Adipocyte (in vitro differentiated cells): ENCODE data around the gene CRB3.

Source experiments
- DNase-seq: peaks from one replicate; pipeline ENCODE4 v3.0.0-alpha.2; 2015; ENCODE audit warnings: low read depth
- H3K27me3 ChIP-seq: replicated peaks from 2 replicates; pipeline ENCODE4 v1.7.0; 2013; ENCODE audit warnings: mild to moderate bottlenecking, low read length, moderate library complexity; ENCODE audit not compliant: control insufficient read depth, insufficient read depth
- H3K36me3 ChIP-seq: 2 replicates; pipeline ENCODE4 v1.7.0; 2013; ENCODE audit warnings: low read length, mild to moderate bottlenecking, moderate library complexity; ENCODE audit not compliant: control insufficient read depth, insufficient read depth, severe bottlenecking
- H3K4me1 ChIP-seq: 2 replicates; pipeline ENCODE4 v1.7.0; 2013; ENCODE audit warnings: mild to moderate bottlenecking, low read length, moderate library complexity; ENCODE audit not compliant: control insufficient read depth, insufficient read depth
- H3K4me3 ChIP-seq: 2 replicates; pipeline ENCODE4 v1.7.0; 2013; ENCODE audit warnings: mild to moderate bottlenecking, low read length, moderate library complexity
- H3K9ac ChIP-seq: 2 replicates; pipeline ENCODE4 v1.7.0; 2013; ENCODE audit warnings: mild to moderate bottlenecking, low read length, moderate library complexity
- H3K9me3 ChIP-seq: 2 replicates; pipeline ENCODE4 v1.7.0; 2013; ENCODE audit warnings: mild to moderate bottlenecking, low read length, moderate library complexity; ENCODE audit not compliant: control insufficient read depth

CRB3 gene

DNA sequence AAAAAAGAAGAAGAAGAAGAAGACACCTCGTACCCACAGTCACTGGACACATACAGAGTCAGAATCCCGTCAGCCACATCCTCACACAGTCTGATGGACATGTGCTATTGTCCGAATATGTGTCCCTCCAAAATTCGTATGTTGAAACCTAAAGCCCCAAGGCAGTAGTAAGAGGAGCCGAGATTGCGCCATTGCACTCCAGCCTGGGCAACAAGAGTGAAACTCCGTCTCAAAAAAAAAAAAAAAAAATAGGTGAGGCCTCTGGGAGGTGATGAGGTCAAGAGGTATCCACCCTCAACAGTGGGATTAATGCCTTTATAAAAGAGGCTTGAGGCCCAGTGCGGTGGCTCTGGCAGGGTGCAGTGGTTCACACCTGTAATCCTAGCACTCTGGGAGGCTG is 20.2 kb downstream of the CRB3 start:
- no peak for DNase-seq
- no peak overlapping the region for H3K4me3 ChIP-seq
- peaks cover 7% of the 10 kb centered on the region for H3K27me3 ChIP-seq
- H3K9me3 ChIP-seq, result no peaks in the 10 kb centered on the region
- H3K9ac ChIP-seq, result no peak overlapping the region
- peaks cover 3% of the 10 kb centered on the region for H3K4me1 ChIP-seq
- H3K36me3 ChIP-seq, result no peaks in the 10 kb centered on the region

- Histone ChIP-seq H3K9me3 (no peaks in the 10 kb centered on the region), H3K9ac (no peak overlapping the region), H3K36me3 (no peaks in the 10 kb centered on the region), H3K4me3 (no peak overlapping the region), H3K27me3 (peaks cover 12% of the 10 kb centered on the region), H3K4me1 (peaks cover 3% of the 10 kb centered on the region)
- DNase-seq, result no peak
These were observed 20.8 kb downstream of the CRB3 start for GRCh38 chr19:6484831-6485230.

DNA sequence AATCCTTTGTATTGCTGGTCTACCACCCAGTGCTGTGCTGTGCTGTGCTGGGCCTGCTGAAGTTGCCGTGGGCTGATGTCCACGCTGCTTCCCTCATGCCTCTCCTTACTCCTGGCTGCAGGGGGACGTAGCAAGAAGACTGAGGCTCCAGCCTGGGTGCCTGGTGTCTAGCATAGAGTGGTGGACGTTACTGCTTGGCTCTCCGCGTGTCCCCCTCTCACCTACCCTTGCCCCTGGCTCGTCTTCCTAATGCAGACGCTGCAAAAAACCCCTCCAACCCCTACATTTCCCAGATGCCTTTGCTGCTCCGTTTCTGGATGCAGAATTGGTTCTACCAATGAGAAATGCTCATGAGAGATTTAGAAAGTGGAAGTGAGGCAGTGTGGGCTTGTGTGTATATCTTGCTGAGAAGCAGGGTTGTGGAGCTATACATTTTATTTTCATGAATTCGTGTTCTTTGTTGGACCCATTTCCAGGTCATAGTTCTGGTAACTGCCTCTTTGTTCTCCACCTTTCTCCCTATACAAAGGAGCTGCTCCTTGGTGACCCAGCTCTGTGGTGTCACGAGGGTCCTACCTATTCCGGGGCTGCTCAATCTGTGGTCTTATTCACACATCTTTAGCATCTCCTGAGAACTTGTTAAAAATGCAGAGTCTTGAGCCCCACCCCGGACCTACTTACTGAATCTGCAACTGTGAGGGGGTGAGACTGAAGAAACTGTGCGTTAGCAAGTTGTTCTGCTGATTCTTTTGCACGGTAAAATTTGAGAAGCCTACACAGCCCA is 25.4 kb downstream of the CRB3 start:
- Histone ChIP-seq H3K36me3 (no peaks in the 10 kb centered on the region), H3K9me3 (peaks cover 12% of the 10 kb centered on the region), H3K9ac (no peak overlapping the region), H3K4me1 (peaks cover 3% of the 10 kb centered on the region), H3K27me3 (peaks cover 15% of the 10 kb centered on the region), H3K4me3 (no peak overlapping the region)
- DNase-seq, result no peak

DNA sequence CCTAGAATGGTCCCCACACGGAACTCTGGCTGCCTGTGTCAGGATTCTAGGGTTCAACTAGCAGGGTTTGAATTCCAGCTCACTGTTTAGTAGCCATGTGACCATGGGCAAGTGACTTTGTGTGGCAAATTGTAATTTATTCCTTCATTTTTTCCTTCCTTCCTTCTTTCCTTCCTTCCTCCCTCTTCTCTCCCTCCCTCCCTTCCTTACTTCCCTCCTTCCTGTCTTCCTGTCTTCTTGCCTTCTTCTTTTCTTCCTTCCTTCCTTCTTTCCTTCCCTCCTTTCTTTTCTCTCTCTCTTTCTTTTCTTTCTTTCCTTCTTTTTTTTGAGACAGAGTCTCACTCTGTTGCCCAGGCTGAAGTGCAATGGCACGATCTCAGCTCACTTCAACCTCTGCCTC is 26.1 kb downstream of the CRB3 start:
- H3K27me3 ChIP-seq, result peaks cover 15% of the 10 kb centered on the region
- H3K9ac ChIP-seq, result no peak overlapping the region
- DNase-seq, result no peak
- peaks cover 12% of the 10 kb centered on the region for H3K9me3 ChIP-seq
- no peaks in the 10 kb centered on the region for H3K36me3 ChIP-seq
- H3K4me3 ChIP-seq, result no peak overlapping the region
- peaks cover 1% of the 10 kb centered on the region for H3K4me1 ChIP-seq

DNA sequence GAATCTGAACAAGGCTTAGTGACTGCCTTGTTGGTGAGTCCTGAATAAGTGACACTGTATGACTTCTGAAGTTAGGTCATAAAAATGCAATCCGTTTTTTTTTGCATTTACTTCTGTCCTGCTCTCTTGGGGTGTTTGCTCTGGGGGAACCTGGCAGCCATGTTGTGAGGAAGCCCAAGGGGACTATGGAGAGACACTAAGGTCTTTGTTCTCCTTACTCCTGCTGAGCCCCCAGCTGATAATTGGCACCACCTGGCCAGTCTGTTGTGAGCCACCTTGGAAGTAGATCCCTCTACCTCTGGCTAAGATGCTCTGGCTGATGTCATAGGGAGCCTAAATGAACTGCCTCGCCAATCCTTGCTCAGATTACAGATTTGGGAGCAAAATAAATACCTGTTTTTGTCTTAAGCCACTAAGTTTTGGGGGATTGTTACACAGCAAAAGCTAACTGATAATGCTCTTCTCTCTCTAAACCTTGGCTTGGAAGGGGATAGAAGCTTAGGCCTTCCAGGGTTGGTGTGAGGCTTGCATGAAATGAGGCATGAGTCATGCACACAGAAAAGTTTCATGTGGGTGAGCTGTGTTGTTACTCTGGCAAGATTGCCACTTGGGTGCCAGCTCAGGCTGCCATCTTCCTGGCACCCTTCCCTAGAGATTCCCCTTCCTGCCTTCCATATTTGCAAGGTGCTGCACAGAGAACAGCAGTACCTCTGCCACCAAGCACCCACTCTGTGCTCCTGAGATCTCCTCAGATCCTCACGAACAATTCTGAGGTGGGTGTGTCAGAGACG is 27.9 kb downstream of the CRB3 start:
- Histone ChIP-seq H3K9me3 (peaks cover 12% of the 10 kb centered on the region), H3K9ac (no peak overlapping the region), H3K36me3 (no peaks in the 10 kb centered on the region), H3K4me3 (no peak overlapping the region), H3K27me3 (peaks cover 15% of the 10 kb centered on the region), H3K4me1 (no peaks in the 10 kb centered on the region)
- no peak for DNase-seq

DNA sequence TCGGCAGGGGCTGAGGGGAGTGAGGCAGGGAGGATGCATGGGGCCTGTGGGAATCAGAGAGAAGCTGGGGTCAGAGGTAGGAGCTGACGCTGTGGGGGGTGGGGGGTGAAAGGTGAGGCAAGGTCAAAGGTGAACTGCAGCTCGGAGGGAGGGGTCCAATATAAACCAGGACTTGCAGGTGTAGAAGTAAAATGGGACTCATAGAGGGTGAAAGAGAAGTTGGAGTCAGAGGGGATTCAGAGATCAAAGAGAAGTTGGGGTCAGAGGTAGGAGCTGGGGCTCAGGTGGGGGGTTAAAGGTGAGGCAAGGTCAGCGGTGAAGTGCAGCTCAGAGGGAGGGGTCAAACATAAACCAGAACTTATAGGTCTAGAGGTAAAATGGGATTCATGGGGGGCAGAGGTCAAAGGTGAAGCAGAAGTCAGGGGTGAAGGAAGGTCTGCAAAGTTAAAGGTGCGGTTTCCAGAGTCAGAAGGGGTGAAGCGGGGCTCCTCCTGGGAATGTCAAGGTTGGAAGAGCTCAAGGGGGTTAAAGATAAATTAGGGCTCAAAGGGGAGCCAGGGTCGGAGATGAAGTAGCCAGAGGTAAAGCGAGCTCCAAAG is 30.5 kb downstream of the CRB3 start:
- H3K4me1 ChIP-seq, result no peaks in the 10 kb centered on the region
- no peaks in the 10 kb centered on the region for H3K36me3 ChIP-seq
- H3K4me3 ChIP-seq, result no peak overlapping the region
- H3K27me3 ChIP-seq, result peaks cover 24% of the 10 kb centered on the region
- no peak overlapping the region for H3K9ac ChIP-seq
- DNase-seq, result no peak
- H3K9me3 ChIP-seq, result peaks cover 12% of the 10 kb centered on the region

DNA sequence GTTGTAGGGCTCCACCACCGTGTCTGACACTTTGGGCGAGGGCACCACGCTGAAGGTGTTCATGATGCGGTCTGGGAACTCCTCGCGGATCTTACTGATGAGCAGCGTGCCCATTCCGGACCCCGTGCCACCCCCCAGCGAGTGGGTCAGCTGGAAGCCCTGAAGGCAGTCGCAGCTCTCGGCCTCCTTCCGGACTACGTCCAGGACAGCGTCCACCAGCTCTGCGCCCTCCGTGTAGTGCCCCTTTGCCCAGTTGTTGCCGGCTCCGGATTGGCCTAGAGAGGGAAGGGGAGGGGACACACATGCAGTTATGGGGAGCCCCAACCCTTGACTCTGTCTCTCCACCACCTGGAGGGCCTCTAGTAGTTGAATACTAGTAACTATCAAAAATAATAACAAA is 31.9 kb downstream of the CRB3 start:
- no peak for DNase-seq
- H3K9me3 ChIP-seq, result peaks cover 12% of the 10 kb centered on the region
- peaks cover 29% of the 10 kb centered on the region for H3K27me3 ChIP-seq
- no peak overlapping the region for H3K4me3 ChIP-seq
- H3K9ac ChIP-seq, result no peak overlapping the region
- no peaks in the 10 kb centered on the region for H3K36me3 ChIP-seq
- H3K4me1 ChIP-seq, result no peaks in the 10 kb centered on the region

DNA sequence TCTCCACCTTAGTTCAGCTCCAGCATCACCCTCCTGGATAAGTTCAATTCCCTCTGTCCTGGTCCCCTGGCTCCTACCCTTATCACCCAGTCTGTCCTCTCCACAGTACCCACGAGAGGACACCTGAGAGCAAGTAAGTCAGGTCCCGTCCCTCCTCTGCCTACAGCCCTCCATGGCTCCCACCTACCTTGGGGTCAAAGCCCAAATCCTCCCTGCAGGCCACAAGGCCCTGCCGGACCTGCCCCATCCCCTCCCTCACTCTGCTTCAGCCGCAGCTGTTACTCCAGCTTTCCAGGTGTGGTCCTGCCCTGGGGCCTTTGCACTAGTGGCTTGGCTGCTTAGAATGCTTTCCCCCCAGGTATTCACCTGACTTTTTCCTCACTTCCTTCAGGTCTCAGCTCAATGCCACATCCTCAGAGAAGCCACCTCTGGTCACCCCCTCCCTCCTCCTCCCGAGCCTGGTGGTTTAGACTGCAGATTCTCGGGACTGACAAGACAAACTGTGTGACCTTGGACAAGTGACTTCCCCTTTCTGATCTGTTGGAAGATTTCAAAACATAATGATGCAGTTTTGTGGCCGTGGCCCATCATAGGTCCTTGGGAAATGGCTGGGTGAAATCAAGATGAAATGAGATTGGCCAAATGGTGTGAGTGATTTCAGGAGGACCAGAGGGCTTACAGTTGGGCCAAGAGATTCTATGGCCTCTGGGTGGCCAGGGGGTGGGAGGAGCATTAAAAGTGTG is 34.4 kb downstream of the CRB3 start:
- H3K27me3 ChIP-seq, result peaks cover 34% of the 10 kb centered on the region
- H3K36me3 ChIP-seq, result no peaks in the 10 kb centered on the region
- no peak for DNase-seq
- H3K9ac ChIP-seq, result no peak overlapping the region
- no peaks in the 10 kb centered on the region for H3K9me3 ChIP-seq
- no peaks in the 10 kb centered on the region for H3K4me1 ChIP-seq
- H3K4me3 ChIP-seq, result no peak overlapping the region

GRCh38 chr19:6499052-6499790 is 35.1 kb downstream of the CRB3 start:
- Histone ChIP-seq H3K36me3 (no peaks in the 10 kb centered on the region), H3K27me3 (peaks cover 34% of the 10 kb centered on the region), H3K9ac (no peak overlapping the region), H3K4me1 (no peaks in the 10 kb centered on the region), H3K4me3 (no peak overlapping the region), H3K9me3 (no peaks in the 10 kb centered on the region)
- DNase-seq, result no peak

- H3K27me3 ChIP-seq, result peaks cover 34% of the 10 kb centered on the region
- no peak overlapping the region for H3K9ac ChIP-seq
- no peak overlapping the region for H3K4me3 ChIP-seq
- H3K9me3 ChIP-seq, result no peaks in the 10 kb centered on the region
- DNase-seq, result no peak
- H3K36me3 ChIP-seq, result no peaks in the 10 kb centered on the region
- no peaks in the 10 kb centered on the region for H3K4me1 ChIP-seq
These were observed 37.0 kb downstream of the CRB3 start for GRCh38 chr19:6500837-6501739.
